PC-9 (cell line): Measurements from ENCODE around the gene RBP4. TPM values are rescaled to one million over a fixed set of nuclear protein-coding genes. Genes with fewer than 3 reads are reported as not detected.

ENCODE experiments used
- BruUV-seq: library from RNA; stranded (reverse); fragments of 400-500 nt; replicated peaks from 2 replicates; lab custom pipeline; 2021; lab: Mats Ljungman, UMichigan
- CTCF ChIA-PET: fragments of 300-600 bp; sonication (Branson Sonifier 250); formaldehyde crosslinking; loops from one replicate; lab custom pipeline; 2022; ENCODE audit warnings: antibody characterized with exemption; lab: Charles Lee
- POLR2A ChIA-PET: fragments of 300-600 bp; sonication (Branson Sonifier 250); formaldehyde crosslinking; loops from one replicate; lab custom pipeline; 2022; ENCODE audit warnings: antibody characterized with exemption; ENCODE audit not compliant: unreplicated experiment; lab: Charles Lee
- DNase-seq, 2 experiments: peaks; one replicate each; pipeline versions ENCODE4 v3.0.0 to v3.0.0-alpha.2; 2015 to 2022; ENCODE audit warnings: mixed read lengths in 1 of 2
- H2AFZ ChIP-seq: fragments of 200-600 bp; sonication (generic); 2 replicates; pipeline ENCODE4 v1.8.1; 2017; ENCODE audit warnings: antibody characterized with exemption
- H3F3A ChIP-seq: fragments of 200-600 bp; sonication (generic); 2 replicates; pipeline ENCODE4 v1.8.1; 2017; ENCODE audit warnings: antibody characterized with exemption, mild to moderate bottlenecking, low read depth; ENCODE audit not compliant: insufficient read depth
- H3K27ac ChIP-seq: fragments of 200-600 bp; sonication (generic); 2 replicates; pipeline ENCODE4 v1.6.1; 2016; ENCODE audit warnings: mixed run types
- H3K27me3 ChIP-seq: fragments of 200-600 bp; sonication (generic); 2 replicates; pipeline ENCODE4 v1.6.1; 2016; ENCODE audit warnings: low read depth, mixed run types; ENCODE audit not compliant: insufficient read depth
- H3K36me3 ChIP-seq: fragments of 200-600 bp; sonication (generic); 2 replicates; pipeline ENCODE4 v1.6.1; 2016; ENCODE audit warnings: low read depth, mixed run types
- H3K4me1 ChIP-seq: fragments of 200-600 bp; sonication (generic); replicated peaks from 2 replicates; pipeline ENCODE4 v1.6.1; 2016; ENCODE audit warnings: mixed run types; ENCODE audit not compliant: insufficient read depth
- H3K4me2 ChIP-seq: fragments of 200-600 bp; sonication (generic); 2 replicates; pipeline ENCODE4 v1.6.1; 2017; ENCODE audit warnings: mixed run types
- H3K4me3 ChIP-seq: fragments of 200-600 bp; sonication (generic); 2 replicates; pipeline ENCODE4 v1.6.1; 2016; ENCODE audit warnings: mixed run types
- H3K79me2 ChIP-seq: fragments of 200-600 bp; sonication (generic); 2 replicates; pipeline ENCODE4 v1.6.1; 2017; ENCODE audit warnings: low read depth, mixed run types
- H3K9me2 ChIP-seq: fragments of 200-600 bp; sonication (generic); 2 replicates; pipeline ENCODE4 v1.8.1; 2017; ENCODE audit warnings: mild to moderate bottlenecking; ENCODE audit not compliant: insufficient read depth
- H3K9me3 ChIP-seq: fragments of 200-600 bp; sonication (generic); 2 replicates; pipeline ENCODE4 v1.8.1; 2016; ENCODE audit warnings: low read depth; ENCODE audit not compliant: insufficient read depth
- H4K20me1 ChIP-seq: fragments of 200-600 bp; sonication (generic); 2 replicates; pipeline ENCODE4 v1.8.1; 2017; ENCODE audit not compliant: insufficient read depth
- EZH2 ChIP-seq: fragments of 200-600 bp; sonication (generic); IDR thresholded peaks from 2 replicates; pipeline ENCODE4 v1.8.0; 2017; ENCODE audit warnings: antibody characterized with exemption, low read depth
- intact Hi-C: fragments of 100-400 bp; cut with micrococcal nuclease; formaldehyde crosslinking; loops from one replicate; pipeline ENCODE4 v1.10.0; 2022; ENCODE audit not compliant: unreplicated experiment
- total RNA-seq: library from RNA; stranded (reverse); gene quantifications from 2 replicates; pipeline ENCODE4 v1.2.3, GENCODE V29; 2021
- TF ChIP-seq, protein P1 (sequence below): fragments of 200-600 bp; sonication (generic); conservative IDR thresholded peaks from 2 replicates; pipeline ENCODE4 v1.6.1; 2017; ENCODE audit warnings: mixed run types, antibody characterized with exemption, mild to moderate bottlenecking, moderate library complexity

Gene RBP4
- total RNA-seq, 1 experiment from 2014 or later, result 0.57 TPM

DNA sequence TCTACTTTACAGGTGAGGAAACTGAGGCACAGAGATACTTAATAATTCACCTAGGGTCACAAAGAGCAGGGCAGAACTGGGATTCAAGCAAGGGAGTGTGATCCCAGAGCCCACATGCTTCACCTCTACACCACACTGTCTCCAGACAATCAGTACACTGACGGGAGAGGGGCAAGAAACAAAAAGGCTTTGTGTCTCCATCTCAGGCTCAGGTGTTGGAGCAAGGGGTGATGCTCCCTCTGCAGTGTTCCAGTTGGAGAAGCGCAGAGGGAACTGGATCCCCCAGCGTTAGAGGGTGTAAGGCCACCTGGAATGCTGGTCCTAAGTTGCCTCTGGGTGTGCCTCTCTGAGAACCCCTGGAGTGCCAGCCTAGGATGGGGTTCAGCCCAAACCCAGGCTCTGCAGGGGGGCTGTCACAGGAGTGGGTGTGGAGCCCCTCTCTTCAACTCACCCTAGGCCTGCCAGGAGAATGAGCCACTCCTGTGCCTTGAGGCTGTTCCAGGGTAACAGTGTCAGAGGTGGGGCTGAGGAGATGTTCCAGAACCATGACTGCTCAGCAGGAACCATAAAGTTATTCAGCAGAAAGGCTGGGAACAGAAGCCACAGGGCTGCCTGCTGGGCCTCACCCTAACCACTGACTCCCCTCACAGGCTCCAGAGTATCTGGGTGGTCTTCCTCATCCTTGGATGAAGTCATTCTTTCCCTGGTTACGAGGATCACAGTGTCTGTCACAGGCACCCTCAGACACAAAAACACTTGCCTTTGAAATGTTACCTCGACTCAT lies 5.5 kb downstream of the RBP4 start:
- POLR2A ChIA-PET, result no interaction called here

DNA sequence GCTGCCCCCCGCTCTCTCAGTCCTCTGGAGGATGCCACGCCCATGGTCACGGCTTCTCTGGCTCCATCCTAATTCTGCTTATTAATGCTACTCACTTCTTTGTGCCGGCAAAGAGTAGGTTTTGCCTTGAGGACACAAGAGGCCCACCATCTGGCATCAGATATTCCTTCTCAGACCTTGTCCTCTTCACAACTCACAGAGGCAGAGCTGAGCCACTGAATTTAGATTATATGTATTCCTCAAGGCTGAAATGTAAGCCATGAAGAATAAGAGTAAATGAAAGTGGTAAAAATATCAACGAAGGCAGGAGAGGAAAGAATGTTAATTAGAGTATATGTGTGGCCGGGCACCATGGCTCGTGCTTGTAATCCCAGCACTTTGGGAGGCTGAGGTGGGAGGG lies 6.5 kb downstream of the RBP4 start:
- DNase-seq, result no peak
- H3K27me3 ChIP-seq, result no peaks in the 10 kb centered on the region
- H2AFZ ChIP-seq, result no peak overlapping the region
- no peaks in the 10 kb centered on the region for H3K4me1 ChIP-seq
- intact Hi-C loops, result no loop called here
- no peaks in the 10 kb centered on the region for H3F3A ChIP-seq
- H3K27ac ChIP-seq, result no peak overlapping the region
- no peaks in the 10 kb centered on the region for H3K36me3 ChIP-seq
- TF ChIP-seq, protein P1, sequence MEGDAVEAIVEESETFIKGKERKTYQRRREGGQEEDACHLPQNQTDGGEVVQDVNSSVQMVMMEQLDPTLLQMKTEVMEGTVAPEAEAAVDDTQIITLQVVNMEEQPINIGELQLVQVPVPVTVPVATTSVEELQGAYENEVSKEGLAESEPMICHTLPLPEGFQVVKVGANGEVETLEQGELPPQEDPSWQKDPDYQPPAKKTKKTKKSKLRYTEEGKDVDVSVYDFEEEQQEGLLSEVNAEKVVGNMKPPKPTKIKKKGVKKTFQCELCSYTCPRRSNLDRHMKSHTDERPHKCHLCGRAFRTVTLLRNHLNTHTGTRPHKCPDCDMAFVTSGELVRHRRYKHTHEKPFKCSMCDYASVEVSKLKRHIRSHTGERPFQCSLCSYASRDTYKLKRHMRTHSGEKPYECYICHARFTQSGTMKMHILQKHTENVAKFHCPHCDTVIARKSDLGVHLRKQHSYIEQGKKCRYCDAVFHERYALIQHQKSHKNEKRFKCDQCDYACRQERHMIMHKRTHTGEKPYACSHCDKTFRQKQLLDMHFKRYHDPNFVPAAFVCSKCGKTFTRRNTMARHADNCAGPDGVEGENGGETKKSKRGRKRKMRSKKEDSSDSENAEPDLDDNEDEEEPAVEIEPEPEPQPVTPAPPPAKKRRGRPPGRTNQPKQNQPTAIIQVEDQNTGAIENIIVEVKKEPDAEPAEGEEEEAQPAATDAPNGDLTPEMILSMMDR, result no peak
- TF ChIP-seq EZH2, result no peak
- H3K9me2 ChIP-seq, result no peaks in the 10 kb centered on the region
- no peaks in the 10 kb centered on the region for H4K20me1 ChIP-seq
- no peak overlapping the region for H3K4me3 ChIP-seq
- ChIA-PET CTCF (no interaction called here), POLR2A (no interaction called here)
- H3K79me2 ChIP-seq, result no peaks in the 10 kb centered on the region
- no TSS peak for BruUV-seq
- H3K4me2 ChIP-seq, result no peak overlapping the region
- no peaks in the 10 kb centered on the region for H3K9me3 ChIP-seq

More for the DNA sequence above, 5.5 kb downstream of the RBP4 start:
- H3F3A ChIP-seq, result no peaks in the 10 kb centered on the region
- no peaks in the 10 kb centered on the region for H4K20me1 ChIP-seq
- no peak overlapping the region for H3K27ac ChIP-seq
- TF ChIP-seq, protein P1, result no peak
- intact Hi-C loops, result no loop called here
- CTCF ChIA-PET, result no interaction called here
- H3K36me3 ChIP-seq, result no peaks in the 10 kb centered on the region
- no peaks in the 10 kb centered on the region for H3K79me2 ChIP-seq
- no peaks in the 10 kb centered on the region for H3K27me3 ChIP-seq
- no peak overlapping the region for H3K4me2 ChIP-seq
- H3K4me1 ChIP-seq, result no peaks in the 10 kb centered on the region
- no TSS peak for BruUV-seq
- no peaks in the 10 kb centered on the region for H3K9me3 ChIP-seq
- H3K9me2 ChIP-seq, result no peaks in the 10 kb centered on the region
- DNase-seq, result no peak
- H2AFZ ChIP-seq, result no peak overlapping the region
- H3K4me3 ChIP-seq, result no peak overlapping the region

- H3K27me3 ChIP-seq, result no peaks in the 10 kb centered on the region
- ChIA-PET CTCF (no interaction called here), POLR2A (no interaction called here)
- H3K36me3 ChIP-seq, result no peaks in the 10 kb centered on the region
- no peaks in the 10 kb centered on the region for H4K20me1 ChIP-seq
- TF ChIP-seq, protein P1, result no peak
- TF ChIP-seq EZH2, result no peak
- H3K27ac ChIP-seq, result no peak overlapping the region
- no peak overlapping the region for H2AFZ ChIP-seq
- H3K4me1 ChIP-seq, result no peaks in the 10 kb centered on the region
- no peak overlapping the region for H3K4me2 ChIP-seq
- H3K79me2 ChIP-seq, result no peaks in the 10 kb centered on the region
- intact Hi-C loops, result no loop called here
- no peaks in the 10 kb centered on the region for H3K9me2 ChIP-seq
- no peak for DNase-seq
- no peak overlapping the region for H3K4me3 ChIP-seq
- no TSS peak for BruUV-seq
- no peaks in the 10 kb centered on the region for H3K9me3 ChIP-seq
- H3F3A ChIP-seq, result no peaks in the 10 kb centered on the region
Measured at GRCh38 chr10:93593749-93594148, 7.3 kb downstream of the RBP4 start.
